Natural killer cell (primary cell): ENCODE results near the gene HSPB8. TPM values are rescaled to one million over a fixed set of nuclear protein-coding genes. Genes with fewer than 3 reads are reported as not detected.

ENCODE experiments used
- ATAC-seq, 3 donors: fragments of 150-1000 bp in 2 of 3; fragments of 200-7000 bp in 1 of 3; cut with Tn5 transposase; 1 replicate in 1 of 3; 2 replicates in 2 of 3; pipeline ENCODE4 v1.10.0; 2021; ENCODE audit warnings: mild to moderate bottlenecking in 2 of 3, moderate library complexity in 2 of 3
- DNase-seq, 2 donors: peaks; one replicate each; pipeline versions ENCODE4 v3.0.0 to v3.0.0-alpha.2; 2013 to 2021; ENCODE audit warnings: mixed read lengths in 1 of 2
- H3K27ac ChIP-seq: one replicate; pipeline ENCODE4 v1.5.1; 2013; ENCODE audit warnings: mild to moderate bottlenecking, low read length
- H3K27me3 ChIP-seq: one replicate; pipeline ENCODE4 v1.6.1; 2013; ENCODE audit warnings: low read length; ENCODE audit not compliant: control insufficient read depth, insufficient read depth
- H3K36me3 ChIP-seq: one replicate; pipeline ENCODE4 v1.6.1; 2013; ENCODE audit warnings: low read length; ENCODE audit not compliant: control insufficient read depth, insufficient read depth
- H3K4me1 ChIP-seq: one replicate; pipeline ENCODE4 v1.6.1; 2013; ENCODE audit warnings: low read length; ENCODE audit not compliant: control insufficient read depth, insufficient read depth
- H3K4me3 ChIP-seq: one replicate; pipeline ENCODE4 v1.5.1; 2013; ENCODE audit warnings: low read length
- H3K9me3 ChIP-seq: one replicate; pipeline ENCODE4 v1.6.1; 2013; ENCODE audit warnings: low read length; ENCODE audit not compliant: control insufficient read depth, insufficient read depth
- H3K27ac Mint-ChIP-seq, 2 donors: one replicate each; pipeline ENCODE4 v1.8.0; 2022; ENCODE audit warnings: mild to moderate bottlenecking in 2 of 2, mixed read lengths in 2 of 2, moderate library complexity in 1 of 2
- H3K27me3 Mint-ChIP-seq, 2 donors: one replicate each; pipeline ENCODE4 v1.8.0; 2022; ENCODE audit warnings: low read depth in 2 of 2, mixed read lengths in 2 of 2
- H3K36me3 Mint-ChIP-seq: one replicate; pipeline ENCODE4 v1.8.0; 2022; ENCODE audit warnings: mixed read lengths
- H3K4me1 Mint-ChIP-seq, 2 donors: one replicate each; pipeline ENCODE4 v1.8.0; 2022; ENCODE audit warnings: mixed read lengths in 2 of 2
- H3K4me3 Mint-ChIP-seq: one replicate; pipeline ENCODE4 v1.8.0; 2022; ENCODE audit warnings: mild to moderate bottlenecking, moderate library complexity, mixed read lengths
- H3K9me3 Mint-ChIP-seq, 2 donors: one replicate each; pipeline ENCODE4 v1.8.0; 2022; ENCODE audit warnings: mixed read lengths in 2 of 2
- WGBS: methylation state at CpG from one replicate; pipeline ENCODE4 v1.1.7; 2013; ENCODE audit warnings: missing lambda C conversion rate; ENCODE audit not compliant: insufficient coverage; 5-methylcytosine and 5-hydroxymethylcytosine counted together
- intact Hi-C: fragments of 100-400 bp; cut with micrococcal nuclease; formaldehyde crosslinking; loops from one replicate; pipeline ENCODE4 v1.14.2; 2022
- total RNA-seq, 4 donors: library from RNA; stranded (reverse); fragments of 120-200 nt in 1 of 4; gene quantifications; one replicate each; pipeline versions ENCODE4 v1.2.3 to v1.2.4, GENCODE V29; 2013 to 2022
- TF ChIP-seq, protein P1 (sequence below): fragments of 200-600 bp; IDR thresholded peaks from one replicate; pipeline ENCODE4 v1.8.0; 2022; ENCODE audit warnings: antibody characterized with exemption

The HSPB8 gene
- total RNA-seq, 3 donors from 2014 or later (not counting 1 experiment from before 2014, with no cell fraction given), result not detected

GRCh38 chr12:119202544-119202943 lies 23.8 kb downstream of the HSPB8 start:
- 50% methylated on average over 2 of the region's 2 CpGs for WGBS
- DNase-seq, result no peak
- Mint-ChIP-seq H3K27ac (no peak overlapping the region), H3K36me3 (no peaks in the 10 kb centered on the region), H3K9me3 (no peaks in the 10 kb centered on the region), H3K4me1 (no peaks in the 10 kb centered on the region), H3K4me3 (no peak overlapping the region), H3K27me3 (no peaks in the 10 kb centered on the region)
- Histone ChIP-seq H3K9me3 (no peaks in the 10 kb centered on the region), H3K4me1 (no peaks in the 10 kb centered on the region), H3K4me3 (no peak overlapping the region), H3K36me3 (no peaks in the 10 kb centered on the region), H3K27me3 (no peaks in the 10 kb centered on the region), H3K27ac (no peak overlapping the region)
- ATAC-seq, result no peak
- intact Hi-C loops, result no loop called here
- TF ChIP-seq, protein P1, sequence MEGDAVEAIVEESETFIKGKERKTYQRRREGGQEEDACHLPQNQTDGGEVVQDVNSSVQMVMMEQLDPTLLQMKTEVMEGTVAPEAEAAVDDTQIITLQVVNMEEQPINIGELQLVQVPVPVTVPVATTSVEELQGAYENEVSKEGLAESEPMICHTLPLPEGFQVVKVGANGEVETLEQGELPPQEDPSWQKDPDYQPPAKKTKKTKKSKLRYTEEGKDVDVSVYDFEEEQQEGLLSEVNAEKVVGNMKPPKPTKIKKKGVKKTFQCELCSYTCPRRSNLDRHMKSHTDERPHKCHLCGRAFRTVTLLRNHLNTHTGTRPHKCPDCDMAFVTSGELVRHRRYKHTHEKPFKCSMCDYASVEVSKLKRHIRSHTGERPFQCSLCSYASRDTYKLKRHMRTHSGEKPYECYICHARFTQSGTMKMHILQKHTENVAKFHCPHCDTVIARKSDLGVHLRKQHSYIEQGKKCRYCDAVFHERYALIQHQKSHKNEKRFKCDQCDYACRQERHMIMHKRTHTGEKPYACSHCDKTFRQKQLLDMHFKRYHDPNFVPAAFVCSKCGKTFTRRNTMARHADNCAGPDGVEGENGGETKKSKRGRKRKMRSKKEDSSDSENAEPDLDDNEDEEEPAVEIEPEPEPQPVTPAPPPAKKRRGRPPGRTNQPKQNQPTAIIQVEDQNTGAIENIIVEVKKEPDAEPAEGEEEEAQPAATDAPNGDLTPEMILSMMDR, result no peak

DNA sequence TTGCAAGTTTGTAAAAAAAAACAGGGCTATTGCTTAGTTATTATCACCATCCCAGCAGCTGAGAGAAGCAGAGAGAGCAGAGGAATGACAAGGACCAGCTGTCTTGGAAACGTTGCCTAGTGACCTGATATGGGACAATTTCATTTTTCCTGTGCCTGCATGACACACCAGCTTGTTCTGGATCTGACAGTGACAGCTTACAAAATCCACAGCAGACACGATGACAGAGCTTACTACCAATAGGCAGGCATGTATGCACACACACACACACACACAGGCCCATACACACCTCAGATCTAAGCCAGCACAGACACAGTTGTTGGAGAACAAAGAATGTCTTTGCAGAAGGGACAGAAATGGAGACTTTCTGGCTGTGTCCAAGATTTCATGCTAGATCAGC lies 25.4 kb downstream of the HSPB8 start:
- H3K4me1 Mint-ChIP-seq, result no peaks in the 10 kb centered on the region
- no peak overlapping the region for H3K4me3 Mint-ChIP-seq
- peaks cover 0 to 3% of the 10 kb centered on the region in 2 donors for H3K27me3 Mint-ChIP-seq
- Histone ChIP-seq H3K9me3 (no peaks in the 10 kb centered on the region), H3K27ac (no peak overlapping the region), H3K36me3 (no peaks in the 10 kb centered on the region), H3K27me3 (no peaks in the 10 kb centered on the region), H3K4me3 (no peak overlapping the region), H3K4me1 (no peaks in the 10 kb centered on the region)
- DNase-seq (no peak), ATAC-seq (no peak)
- 63% methylated on average over 2 of the region's 2 CpGs for WGBS
- TF ChIP-seq, protein P1, result no peak
- intact Hi-C loops, result no loop called here
- no peaks in the 10 kb centered on the region for H3K9me3 Mint-ChIP-seq
- H3K27ac Mint-ChIP-seq, result no peak overlapping the region
- no peaks in the 10 kb centered on the region for H3K36me3 Mint-ChIP-seq

- TF ChIP-seq, protein P1, result no peak
- DNase-seq (no peak), ATAC-seq (no peak)
- no peaks in the 10 kb centered on the region for H3K36me3 Mint-ChIP-seq
- no peaks in the 10 kb centered on the region for H3K9me3 ChIP-seq
- no peak overlapping the region for H3K4me3 ChIP-seq
- H3K4me1 ChIP-seq, result no peaks in the 10 kb centered on the region
- 74% methylated on average over 7 of the region's 7 CpGs for WGBS
- H3K27me3 Mint-ChIP-seq, result peaks cover 0 to 5% of the 10 kb centered on the region in 2 donors
- intact Hi-C loops, result no loop called here
- no peak overlapping the region for H3K4me3 Mint-ChIP-seq
- H3K27me3 ChIP-seq, result no peaks in the 10 kb centered on the region
- no peak overlapping the region for H3K27ac ChIP-seq
- no peaks in the 10 kb centered on the region for H3K9me3 Mint-ChIP-seq
- no peak overlapping the region for H3K27ac Mint-ChIP-seq
- no peaks in the 10 kb centered on the region for H3K36me3 ChIP-seq
- H3K4me1 Mint-ChIP-seq, result no peaks in the 10 kb centered on the region
These were observed 26.0 kb downstream of the HSPB8 start for GRCh38 chr12:119204671-119205285.
